ENCODE measurements around the gene ATXN7L3. TPM values are rescaled to one million over a fixed set of nuclear protein-coding genes. Genes with fewer than 3 reads are reported as not detected.

The ATXN7L3 gene
- total RNA-seq, 1 experiment from 2014 or later = 59.3 TPM

- TF ChIP-seq EZH2 (IDR thresholded peaks at IDR 0.05; ENCODE audit: low read depth) = no peak
- no peak for TF ChIP-seq CTCF (conservative IDR thresholded peaks at IDR 0.05)
- Histone ChIP-seq H3K79me2 (ENCODE audit: low read depth) (peaks cover 24% of the 10 kb centered on the region), H3K9me2 (ENCODE audit: insufficient read depth) (no peaks in the 10 kb centered on the region), H3K9me3 (ENCODE audit: insufficient read depth, low read depth) (no peaks in the 10 kb centered on the region), H3F3A (ENCODE audit: insufficient read depth, low read depth) (peaks cover 34% of the 10 kb centered on the region), H2AFZ (no peak overlapping the region), H3K36me3 (ENCODE audit: low read depth) (peaks cover 42% of the 10 kb centered on the region), H3K4me1 (replicated peaks; ENCODE audit: insufficient read depth) (peaks cover 26% of the 10 kb centered on the region), H3K27me3 (ENCODE audit: insufficient read depth, low read depth) (no peaks in the 10 kb centered on the region), H3K4me2 (no peak overlapping the region), H3K27ac (no peak overlapping the region), H3K4me3 (no peak overlapping the region), H4K20me1 (ENCODE audit: insufficient read depth) (no peaks in the 10 kb centered on the region)
- ChIA-PET CTCF (no interaction called here), POLR2A (ENCODE audit: unreplicated experiment) (interaction anchor here (0.6 kb wide), 1 partner anchor 28 kb away, joined by 3 read pairs; no protein-coding TSS in a partner anchor)
- intact Hi-C loops (cut with micrococcal nuclease; ENCODE audit: unreplicated experiment) = no loop called here
- no TSS peak for BruUV-seq (replicated peaks)
- no peak for DNase-seq
Observed at GRCh38 chr17:44213403-44214229, 13.9 kb upstream of the ATXN7L3 start.

GRCh38 chr17:44212507-44213402 is 13.1 kb upstream of the ATXN7L3 start:
- POLR2A ChIA-PET (ENCODE audit: unreplicated experiment) = no interaction called here
- peaks cover 31% of the 10 kb centered on the region for H3K4me1 ChIP-seq (replicated peaks; ENCODE audit: insufficient read depth)
- H3K9me2 ChIP-seq (ENCODE audit: insufficient read depth) = no peaks in the 10 kb centered on the region
- H3K27me3 ChIP-seq (ENCODE audit: insufficient read depth, low read depth) = no peaks in the 10 kb centered on the region
- H3K9me3 ChIP-seq (ENCODE audit: insufficient read depth, low read depth) = no peaks in the 10 kb centered on the region
- no TSS peak for BruUV-seq (replicated peaks)
- intact Hi-C loops (cut with micrococcal nuclease; ENCODE audit: unreplicated experiment) = no loop called here
- H4K20me1 ChIP-seq (ENCODE audit: insufficient read depth) = no peaks in the 10 kb centered on the region
- no peak for DNase-seq
- peaks cover 42% of the 10 kb centered on the region for H3K36me3 ChIP-seq (ENCODE audit: low read depth)
- no peak overlapping the region for H3K4me2 ChIP-seq
- H3K27ac ChIP-seq = no peak overlapping the region
- no peak overlapping the region for H3K4me3 ChIP-seq
- H3F3A ChIP-seq (ENCODE audit: insufficient read depth, low read depth) = peaks cover 39% of the 10 kb centered on the region
- TF ChIP-seq CTCF (conservative IDR thresholded peaks at IDR 0.05) = no peak
- no peak for TF ChIP-seq EZH2 (IDR thresholded peaks at IDR 0.05; ENCODE audit: low read depth)
- H2AFZ ChIP-seq = no peak overlapping the region
- H3K79me2 ChIP-seq (ENCODE audit: low read depth) = peaks cover 18% of the 10 kb centered on the region
- CTCF ChIA-PET = no interaction called here

Data from PC-9 (cell line).